Stimulated activated CD8-positive, alpha-beta memory T cell treated with anti-CD3 and anti-CD28 coated beads, Interleukin-15, amount 100 ng/mL, for 48 hours (primary cell): ENCODE data around the gene FOXI2.

Experiments
- DNase-seq, 2 donors: peaks; one replicate each; pipeline ENCODE4 v3.0.0-alpha.2; 2020; ENCODE audit warnings: low read depth in 2 of 2

Gene FOXI2

GRCh38 chr10:127743205-127743604, 6.2 kb downstream of the FOXI2 start:
- DNase-seq = no peak

GRCh38 chr10:127744956-127745355, 8.0 kb downstream of the FOXI2 start:
- no peak for DNase-seq

- DNase-seq = no peak
These were observed 8.9 kb downstream of the FOXI2 start for GRCh38 chr10:127745861-127746260.

- DNase-seq = no peak
These were observed 18.8 kb downstream of the FOXI2 start for GRCh38 chr10:127755753-127756152.

GRCh38 chr10:127756264-127756663, 19.3 kb downstream of the FOXI2 start:
- DNase-seq = no peak

GRCh38 chr10:127757033-127757432, 20.0 kb downstream of the FOXI2 start:
- no peak for DNase-seq

- no peak for DNase-seq
These were observed 22.3 kb downstream of the FOXI2 start for GRCh38 chr10:127759276-127759675.

GRCh38 chr10:127762925-127763324, 25.9 kb downstream of the FOXI2 start:
- DNase-seq = no peak

GRCh38 chr10:127774766-127775559, 38.0 kb downstream of the FOXI2 start:
- DNase-seq = no peak

- no peak for DNase-seq
These were observed 39.8 kb downstream of the FOXI2 start for GRCh38 chr10:127776816-127777215.

- no peak for DNase-seq
These were observed 44.4 kb downstream of the FOXI2 start for GRCh38 chr10:127781412-127781811.

- no peak for DNase-seq
These were observed 50.9 kb downstream of the FOXI2 start for GRCh38 chr10:127787873-127788272.

- DNase-seq = no peak
These were observed 53.2 kb downstream of the FOXI2 start for GRCh38 chr10:127790066-127790624.
